Occipital lobe (tissue), 2 donors: ENCODE data around the gene SMARCB1. TPM values are rescaled to one million over a fixed set of nuclear protein-coding genes. Genes with fewer than 3 reads are reported as not detected.

Experiments used
- DNase-seq: peaks from one replicate; lab custom pipeline; 2025; lab: John Stamatoyannopoulos, UW
- total RNA-seq: library from RNA; depleted of rRNA; stranded (reverse); fragments of >200 nt; gene quantifications from one replicate; pipeline ENCODE4 v1.2.3, GENCODE V29; 2014

SMARCB1 gene
- total RNA-seq, 1 donor from 2014 or later = 19.7 TPM

DNA sequence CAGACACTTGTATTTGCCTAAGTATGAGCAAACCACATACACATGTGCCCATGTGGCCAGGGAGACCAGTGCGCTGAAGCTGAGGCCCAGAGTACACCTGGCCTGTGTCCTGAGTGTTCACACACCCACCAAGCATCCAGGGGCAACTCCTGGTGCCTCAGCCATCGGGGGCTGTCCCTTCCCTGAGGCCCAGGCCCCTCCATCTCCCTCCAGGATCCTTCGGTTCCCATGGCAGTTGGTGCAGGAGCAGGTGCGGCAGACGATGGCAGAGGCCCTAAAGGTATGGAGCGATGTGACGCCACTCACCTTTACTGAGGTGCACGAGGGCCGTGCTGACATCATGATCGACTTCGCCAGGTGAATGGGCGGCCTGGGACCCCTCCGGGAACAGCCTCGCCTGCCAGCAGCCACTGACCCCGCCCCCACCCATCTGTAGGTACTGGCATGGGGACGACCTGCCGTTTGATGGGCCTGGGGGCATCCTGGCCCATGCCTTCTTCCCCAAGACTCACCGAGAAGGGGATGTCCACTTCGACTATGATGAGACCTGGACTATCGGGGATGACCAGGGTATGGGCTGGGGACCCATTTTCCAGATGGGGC is 6.5 kb upstream of the SMARCB1 start:
- no peak for DNase-seq

DNA sequence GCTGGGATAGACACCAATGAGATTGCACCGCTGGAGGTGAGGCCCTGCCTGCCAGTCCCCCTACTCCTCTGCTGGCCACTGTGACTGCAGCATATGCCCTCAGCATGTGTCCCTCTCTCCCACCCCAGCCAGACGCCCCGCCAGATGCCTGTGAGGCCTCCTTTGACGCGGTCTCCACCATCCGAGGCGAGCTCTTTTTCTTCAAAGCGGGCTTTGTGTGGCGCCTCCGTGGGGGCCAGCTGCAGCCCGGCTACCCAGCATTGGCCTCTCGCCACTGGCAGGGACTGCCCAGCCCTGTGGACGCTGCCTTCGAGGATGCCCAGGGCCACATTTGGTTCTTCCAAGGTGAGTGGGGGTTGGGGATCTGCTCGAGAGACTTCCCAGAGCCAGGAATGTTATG is 5.7 kb upstream of the SMARCB1 start:
- DNase-seq = peak; percentile 60

DNA sequence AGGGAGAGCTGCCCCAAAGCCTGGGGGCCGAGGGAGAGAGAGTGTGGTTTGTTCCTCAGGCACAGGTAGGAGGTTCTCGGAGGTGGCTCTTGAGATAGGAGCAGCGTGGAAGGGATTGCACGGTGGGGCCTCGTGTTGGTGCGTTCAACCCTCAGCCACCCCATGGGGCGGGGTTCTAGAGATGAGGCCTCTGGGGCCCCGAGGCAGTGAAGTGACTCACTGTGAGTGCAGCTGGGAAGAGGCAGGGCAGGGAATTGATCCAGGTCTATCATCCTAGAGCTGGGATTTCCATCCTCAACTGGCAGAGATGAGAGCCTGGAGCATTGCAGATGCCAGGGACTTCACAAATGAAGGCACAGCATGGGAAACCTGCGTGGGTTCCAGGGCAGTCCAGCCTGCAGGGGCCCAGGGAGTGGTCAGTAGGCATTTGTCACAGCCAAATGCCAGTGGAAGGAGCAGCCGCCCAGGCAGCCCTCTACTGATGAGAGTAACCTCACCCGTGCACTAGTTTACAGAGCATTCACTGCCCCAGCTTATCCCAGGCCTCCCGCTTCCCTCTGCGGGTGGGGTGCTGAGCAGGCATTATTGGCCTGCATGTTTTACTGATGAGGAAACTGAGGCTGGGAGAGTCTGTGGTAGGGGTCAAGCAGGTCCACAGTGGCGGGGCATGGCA is 5.1 kb upstream of the SMARCB1 start:
- no peak for DNase-seq

DNA sequence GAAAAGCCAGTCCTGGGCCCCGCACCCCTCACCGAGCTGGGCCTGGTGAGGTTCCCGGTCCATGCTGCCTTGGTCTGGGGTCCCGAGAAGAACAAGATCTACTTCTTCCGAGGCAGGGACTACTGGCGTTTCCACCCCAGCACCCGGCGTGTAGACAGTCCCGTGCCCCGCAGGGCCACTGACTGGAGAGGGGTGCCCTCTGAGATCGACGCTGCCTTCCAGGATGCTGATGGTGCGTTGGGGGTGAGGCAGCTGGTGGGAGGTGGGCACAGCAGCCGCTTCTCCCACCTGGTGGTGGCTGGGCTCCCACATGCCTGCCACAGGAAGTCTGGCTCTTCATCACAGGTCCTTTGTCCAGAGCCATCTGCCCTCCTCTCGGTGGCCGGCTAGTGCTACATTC is 4.5 kb upstream of the SMARCB1 start:
- DNase-seq = no peak

DNA sequence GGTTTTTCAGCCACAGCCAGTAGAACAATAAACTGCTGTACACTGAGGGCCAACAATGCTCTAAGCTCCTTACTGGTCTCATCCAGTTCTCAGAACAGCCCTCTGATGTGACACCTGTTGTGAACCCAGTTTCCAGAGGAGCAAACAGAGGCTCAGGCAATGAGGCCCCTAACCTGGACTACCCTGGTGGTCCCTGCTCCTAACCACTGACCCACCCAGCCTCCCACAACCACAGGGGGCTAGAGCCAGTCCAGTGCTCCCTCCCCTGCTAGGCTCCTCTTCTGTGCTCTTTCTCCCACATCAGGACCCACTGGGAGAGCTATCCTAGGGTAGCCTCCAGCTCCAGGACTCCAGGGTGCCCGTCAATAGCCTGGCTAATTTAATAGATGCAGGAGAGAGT is 4.1 kb upstream of the SMARCB1 start:
- DNase-seq = no peak

DNA sequence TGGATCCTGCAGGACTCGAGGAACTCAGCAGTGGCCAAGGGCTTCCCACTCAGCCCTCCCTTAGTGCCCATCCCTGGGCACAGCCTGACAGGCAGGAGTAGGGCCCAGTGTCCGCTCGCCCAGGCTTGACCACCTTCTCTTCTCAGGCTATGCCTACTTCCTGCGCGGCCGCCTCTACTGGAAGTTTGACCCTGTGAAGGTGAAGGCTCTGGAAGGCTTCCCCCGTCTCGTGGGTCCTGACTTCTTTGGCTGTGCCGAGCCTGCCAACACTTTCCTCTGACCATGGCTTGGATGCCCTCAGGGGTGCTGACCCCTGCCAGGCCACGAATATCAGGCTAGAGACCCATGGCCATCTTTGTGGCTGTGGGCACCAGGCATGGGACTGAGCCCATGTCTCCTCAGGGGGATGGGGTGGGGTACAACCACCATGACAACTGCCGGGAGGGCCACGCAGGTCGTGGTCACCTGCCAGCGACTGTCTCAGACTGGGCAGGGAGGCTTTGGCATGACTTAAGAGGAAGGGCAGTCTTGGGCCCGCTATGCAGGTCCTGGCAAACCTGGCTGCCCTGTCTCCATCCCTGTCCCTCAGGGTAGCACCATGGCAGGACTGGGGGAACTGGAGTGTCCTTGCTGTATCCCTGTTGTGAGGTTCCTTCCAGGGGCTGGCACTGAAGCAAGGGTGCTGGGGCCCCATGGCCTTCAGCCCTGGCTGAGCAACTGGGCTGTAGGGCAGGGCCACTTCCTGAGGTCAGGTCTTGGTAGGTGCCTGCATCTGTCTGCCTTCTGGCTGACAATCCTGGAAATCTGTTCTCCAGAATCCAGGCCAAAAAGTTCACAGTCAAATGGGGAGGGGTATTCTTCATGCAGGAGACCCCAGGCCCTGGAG is 3.3 kb upstream of the SMARCB1 start:
- DNase-seq = no peak

DNA sequence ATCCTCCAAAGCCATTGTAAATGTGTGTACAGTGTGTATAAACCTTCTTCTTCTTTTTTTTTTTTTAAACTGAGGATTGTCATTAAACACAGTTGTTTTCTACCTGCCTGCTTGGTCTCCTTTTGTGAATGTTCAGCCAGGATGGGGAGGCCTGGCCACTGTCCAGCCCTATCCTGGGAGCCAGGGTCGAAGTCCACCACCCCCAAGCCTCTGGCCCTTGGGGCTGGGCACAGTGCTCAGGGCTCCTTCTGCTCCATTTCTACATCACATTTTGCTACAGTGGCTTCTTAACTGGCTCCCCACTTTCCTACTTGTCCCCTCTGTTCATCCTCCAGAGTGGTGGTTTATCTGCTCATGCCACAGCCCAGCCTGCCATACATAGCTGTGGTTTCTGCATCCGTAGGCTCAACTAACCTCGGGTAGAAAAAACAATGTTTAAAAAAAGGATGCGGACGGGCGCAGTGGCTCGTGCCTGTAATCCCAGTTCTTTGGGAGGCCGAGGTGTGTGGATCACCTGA is 2.5 kb upstream of the SMARCB1 start:
- no peak for DNase-seq

DNA sequence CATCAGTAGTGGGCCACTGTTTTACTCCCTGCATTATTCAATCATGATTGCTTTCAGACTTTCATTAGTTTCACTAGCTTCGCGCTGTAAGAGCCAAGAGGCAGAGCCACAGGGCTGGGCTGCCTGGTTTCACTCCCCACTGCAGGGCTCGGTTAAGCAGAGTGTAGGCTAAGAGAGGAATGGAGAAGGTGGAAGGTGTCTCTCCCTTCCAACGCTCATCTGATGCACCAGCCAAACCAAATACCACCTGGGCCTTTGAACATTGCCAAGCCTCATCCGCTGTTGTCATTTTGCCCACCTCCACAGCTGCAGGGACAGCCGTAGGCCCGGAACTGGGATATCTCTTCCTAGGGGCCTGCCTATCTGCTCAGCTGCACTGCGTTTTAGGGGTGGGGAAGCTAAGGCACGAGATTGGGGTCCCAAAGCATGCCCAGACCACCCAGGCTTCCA is 480 bp upstream of the SMARCB1 start:
- no peak for DNase-seq

DNA sequence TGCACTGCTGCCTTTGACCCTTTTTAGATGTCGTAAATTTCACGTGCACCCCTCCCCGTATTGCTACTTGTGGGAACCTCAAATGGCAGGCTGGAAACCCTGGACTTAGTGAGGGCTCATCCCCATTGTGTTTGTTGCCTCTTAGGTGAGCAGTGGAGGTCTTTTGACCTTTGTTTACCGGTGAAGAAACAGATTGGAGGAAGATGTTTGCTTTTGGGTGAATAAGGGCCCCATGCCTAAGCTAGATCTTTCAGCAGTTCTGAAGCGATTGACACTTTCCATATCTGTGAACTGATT is 782 bp downstream of the SMARCB1 start:
- DNase-seq = no peak

DNA sequence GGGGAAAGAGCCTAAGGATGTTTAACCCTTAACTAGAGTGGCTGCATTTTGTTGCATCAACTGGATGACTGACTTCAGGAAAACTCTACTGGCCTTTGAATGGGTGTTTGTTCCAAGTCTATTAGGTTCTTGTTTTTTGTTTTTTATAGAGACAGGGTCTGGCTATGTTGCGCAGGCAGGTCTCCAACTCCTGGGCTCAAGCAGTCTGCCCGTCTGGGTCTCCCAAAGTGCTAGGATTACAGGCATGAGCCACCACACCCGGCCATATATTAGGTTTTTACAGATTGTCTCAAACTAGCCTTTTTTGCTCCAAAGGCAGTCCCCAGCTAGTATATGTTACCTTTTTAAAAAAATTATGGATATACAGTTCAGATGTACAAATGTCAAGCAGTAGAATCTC is 1.1 kb downstream of the SMARCB1 start:
- DNase-seq = no peak

DNA sequence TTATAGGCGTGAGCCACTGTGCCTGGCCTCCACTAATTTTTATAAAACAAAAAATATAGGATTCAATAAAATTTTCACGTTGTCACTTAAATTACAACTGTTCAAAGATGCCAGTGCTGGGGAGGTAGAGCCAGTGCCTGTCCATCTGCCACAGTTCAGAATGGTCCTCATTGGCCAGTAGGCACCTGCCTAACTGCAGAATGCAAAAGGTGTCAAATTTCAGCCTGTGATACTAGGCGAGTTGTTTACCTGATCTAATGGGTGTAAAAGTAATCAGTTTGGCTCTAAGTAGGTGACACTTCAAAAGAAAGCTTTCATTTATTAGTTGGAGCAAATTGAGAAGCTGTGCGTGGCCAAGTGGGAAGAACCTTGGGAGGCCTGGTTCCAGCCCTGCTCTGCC is 2.4 kb downstream of the SMARCB1 start:
- DNase-seq = no peak

DNA sequence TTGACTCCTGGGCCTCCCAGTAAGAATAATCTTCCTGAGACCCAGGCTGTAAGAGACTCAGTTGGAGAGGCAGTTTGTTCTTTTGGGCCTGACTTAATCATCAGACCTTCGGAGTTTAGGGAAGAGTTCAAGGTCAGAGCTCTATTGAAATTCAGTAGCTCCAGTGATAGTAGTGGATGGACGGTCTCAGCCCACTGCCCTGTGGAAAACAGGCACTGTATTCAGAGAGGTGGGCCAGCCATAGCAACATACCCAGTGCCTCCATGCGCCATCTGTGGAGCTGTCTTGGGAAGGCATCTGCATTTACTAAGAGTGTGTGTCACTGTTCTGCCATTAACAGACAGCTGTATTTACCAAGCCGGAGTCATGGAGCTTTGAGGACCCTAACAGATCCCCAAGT is 2.9 kb downstream of the SMARCB1 start:
- no peak for DNase-seq

DNA sequence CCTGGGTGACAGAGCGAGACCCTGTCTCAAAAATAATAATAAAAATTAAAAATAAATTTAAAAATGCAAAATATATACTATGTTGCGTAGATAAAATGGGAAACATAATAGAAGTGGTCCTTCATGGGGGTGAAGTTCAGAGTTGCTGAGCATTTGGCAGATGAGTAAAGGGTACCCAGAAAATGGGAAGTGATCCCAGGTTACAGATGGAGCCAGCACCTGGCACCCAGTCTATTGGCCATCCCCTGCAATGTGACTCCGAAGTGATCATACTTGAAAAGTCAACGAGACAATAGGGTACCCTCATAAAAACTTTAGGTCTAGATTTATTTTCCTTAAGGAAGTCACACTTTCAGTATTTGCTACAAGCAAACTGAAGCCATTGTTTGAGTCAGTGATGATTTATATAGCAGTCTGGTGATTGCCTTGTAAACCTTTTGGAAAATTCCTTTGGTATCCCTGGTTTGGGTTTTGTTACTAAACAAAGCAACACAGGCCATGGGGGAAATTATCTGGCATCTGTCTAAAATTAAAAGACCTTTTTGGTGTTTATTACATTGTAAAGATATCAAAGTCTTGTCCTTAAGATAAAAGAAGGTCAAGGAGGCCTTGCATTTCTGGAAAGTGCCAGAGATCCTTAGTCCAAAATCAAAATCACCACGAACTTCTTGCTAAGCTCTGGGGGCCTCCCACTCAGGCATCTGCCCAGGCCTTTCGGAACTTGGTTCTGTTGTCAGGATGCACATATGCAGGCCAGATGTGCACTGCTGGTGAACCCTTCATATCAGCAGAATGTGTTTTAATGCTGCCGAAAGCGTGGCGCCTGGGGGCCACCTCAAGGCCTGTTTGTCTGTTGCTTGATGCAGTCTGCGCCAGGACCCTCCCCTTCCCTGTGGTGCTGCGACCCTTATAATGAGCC is 4.3 kb downstream of the SMARCB1 start:
- DNase-seq = no peak

DNA sequence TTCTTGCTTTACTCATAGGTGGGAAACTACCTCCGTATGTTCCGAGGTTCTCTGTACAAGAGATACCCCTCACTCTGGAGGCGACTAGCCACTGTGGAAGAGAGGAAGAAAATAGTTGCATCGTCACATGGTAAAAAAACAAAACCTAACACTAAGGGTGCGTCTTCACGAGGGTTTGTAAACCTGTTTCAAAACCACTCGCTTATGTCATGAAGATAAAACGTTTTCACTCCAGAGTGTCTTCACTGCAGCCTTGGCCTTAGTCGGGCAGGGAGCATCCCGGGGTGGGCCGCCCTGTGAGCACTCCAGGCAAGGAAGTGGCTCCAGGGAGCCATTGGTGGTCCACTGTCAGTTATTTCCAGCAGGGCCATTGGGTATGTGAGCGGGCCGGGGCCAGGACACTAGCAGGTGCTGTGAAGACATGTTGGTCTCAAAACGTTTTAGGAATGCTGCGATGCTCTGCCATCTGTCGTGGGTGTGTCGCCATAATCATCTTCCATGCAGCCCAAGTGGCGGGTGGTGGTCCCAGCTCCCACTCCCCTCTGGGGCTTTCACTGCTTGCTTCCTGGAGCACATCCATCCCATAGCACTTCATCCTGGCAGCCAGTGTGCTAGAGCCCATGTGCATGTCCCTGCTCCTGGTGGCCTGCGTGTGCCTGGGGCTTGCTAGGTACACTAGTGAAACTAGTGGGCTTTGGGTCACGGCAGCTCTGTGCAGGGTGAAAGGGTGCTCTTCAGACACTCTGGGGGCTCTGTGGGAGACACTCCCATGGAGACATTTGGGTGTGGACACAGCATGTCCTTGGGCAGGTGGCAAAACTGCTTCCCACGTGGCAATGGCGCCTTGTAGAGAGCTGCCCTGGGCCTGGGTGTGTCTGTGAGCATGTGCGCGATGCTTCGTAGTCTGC is 5.2 kb downstream of the SMARCB1 start:
- no peak for DNase-seq

DNA sequence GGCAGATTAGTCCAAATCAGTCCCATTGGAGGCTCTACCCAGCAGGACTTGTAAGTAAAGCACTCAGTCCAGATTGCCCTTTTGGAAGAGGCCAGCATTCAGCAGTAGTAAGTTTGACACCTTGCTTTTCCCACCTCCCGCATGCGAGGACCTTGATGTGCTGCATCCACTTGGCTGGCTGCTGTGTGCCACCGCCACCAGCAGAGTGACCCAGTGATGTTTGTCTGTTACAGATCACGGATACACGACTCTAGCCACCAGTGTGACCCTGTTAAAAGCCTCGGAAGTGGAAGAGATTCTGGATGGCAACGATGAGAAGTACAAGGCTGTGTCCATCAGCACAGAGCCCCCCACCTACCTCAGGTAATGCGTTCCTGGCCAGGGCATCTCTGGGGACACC is 6.6 kb downstream of the SMARCB1 start:
- DNase-seq = no peak

DNA sequence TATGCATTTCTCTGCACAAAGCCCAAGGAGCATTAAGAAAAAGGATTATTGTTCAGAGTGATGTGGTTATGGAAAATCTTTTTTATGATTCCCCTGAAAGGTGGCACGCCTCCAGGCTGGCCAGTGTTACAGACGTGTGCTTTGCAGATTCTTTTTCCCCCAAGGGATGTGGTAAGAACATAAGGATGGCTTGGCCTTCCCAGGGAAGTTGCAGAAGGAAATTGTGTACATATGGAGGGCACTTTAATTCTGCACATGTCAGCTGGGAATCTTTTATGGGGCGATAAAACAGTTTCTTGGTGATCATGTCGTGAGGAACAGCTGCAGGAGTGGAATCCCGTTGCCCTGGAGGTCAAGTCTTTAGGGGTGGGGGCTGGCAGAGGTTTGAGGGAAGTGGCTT is 9.7 kb downstream of the SMARCB1 start:
- no peak for DNase-seq

DNA sequence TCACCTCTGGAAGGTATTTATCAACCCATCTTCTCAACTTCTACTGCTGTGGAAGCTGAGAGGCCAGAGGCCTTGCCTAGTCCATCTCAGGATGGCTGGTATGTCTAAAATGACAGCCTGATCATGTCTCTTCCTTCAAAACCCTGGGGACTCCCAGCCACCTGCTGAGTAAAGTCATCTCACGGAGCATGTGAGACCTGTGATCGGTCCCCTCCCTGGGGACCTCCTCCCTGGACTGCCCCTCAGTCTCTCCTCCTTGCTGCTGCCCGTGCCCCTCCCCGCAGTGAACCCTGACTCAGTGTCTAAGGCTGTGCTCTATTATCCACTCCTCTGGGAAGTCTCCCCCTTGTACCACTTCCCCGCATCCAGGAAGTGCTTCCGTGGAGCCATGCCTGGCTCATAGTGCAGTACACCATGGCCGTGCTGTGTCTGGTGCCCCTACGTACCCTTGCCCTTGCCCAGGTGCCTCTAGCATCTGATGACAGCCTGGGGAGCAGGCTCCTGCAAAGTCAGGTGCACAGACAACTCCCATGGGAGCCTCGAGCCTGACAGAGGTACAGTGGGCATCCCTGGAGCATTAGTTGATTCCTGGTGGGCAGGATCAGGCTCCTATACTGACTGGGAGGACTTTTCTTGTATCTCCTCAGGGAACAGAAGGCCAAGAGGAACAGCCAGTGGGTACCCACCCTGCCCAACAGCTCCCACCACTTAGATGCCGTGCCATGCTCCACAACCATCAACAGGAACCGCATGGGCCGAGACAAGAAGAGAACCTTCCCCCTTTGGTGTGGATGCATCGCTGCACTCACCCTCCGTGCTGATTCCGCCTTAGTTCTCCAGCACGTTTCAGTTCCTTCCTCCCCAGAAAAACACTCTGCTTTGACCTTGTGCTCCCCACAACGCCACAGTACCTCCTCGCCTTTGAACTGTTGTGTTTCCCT is 13.8 kb downstream of the SMARCB1 start:
- DNase-seq = no peak

DNA sequence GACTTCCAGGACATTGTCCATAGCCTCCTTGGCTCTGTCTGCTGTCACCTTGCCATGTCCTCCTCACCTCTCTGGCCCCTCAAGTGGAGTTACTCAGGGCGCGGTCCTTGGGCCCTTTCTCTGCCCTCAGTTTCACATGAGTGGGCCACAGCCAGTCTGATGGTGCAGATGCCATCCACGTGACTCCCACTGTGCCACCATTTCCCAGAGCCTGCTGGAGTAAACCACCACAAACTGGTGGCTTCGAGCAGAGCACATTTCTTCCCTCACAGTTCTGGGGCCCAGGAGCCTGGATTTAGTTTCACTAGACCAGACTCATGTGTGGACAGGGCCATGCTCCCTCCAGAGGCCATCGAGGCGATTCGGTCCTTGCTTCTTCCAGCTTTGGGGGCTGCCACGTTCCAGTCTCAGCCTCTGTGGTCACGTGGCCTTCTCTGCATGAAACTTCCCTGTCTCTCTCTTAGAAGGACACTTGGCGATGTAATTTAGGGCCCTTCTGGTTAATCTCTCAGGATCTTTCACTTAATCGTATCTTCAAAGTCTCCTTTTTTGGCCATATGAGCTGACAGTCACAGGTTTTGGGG is 14.6 kb downstream of the SMARCB1 start:
- no peak for DNase-seq

DNA sequence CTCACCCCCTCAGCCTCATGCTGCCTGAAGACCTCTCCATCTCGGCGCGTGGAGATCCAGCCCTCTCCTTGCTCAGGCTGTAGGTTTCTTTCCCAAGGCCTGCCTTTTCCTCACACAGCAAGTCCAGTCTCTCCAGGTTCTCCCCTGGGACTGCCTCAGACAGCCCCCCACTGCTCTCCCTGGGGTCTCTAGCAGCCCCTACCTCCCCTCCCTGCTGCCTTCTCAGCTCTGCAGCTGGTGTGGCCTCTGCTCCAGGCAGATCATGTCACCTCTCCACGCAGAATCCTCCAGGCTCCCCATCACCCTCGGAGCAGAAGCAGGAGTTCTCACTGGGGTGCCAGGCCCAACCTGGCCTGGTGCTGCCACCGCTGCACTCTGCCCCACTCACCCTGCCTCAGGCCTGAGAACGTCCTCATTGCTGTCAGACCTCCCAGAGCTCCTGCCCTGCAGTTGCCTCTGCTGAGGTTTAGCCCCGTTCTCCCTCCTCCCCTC is 15.2 kb downstream of the SMARCB1 start:
- no peak for DNase-seq
